Astrocyte (in vitro differentiated cells and primary cell): ENCODE measurements around the gene OSBPL1A.

Experiments used
- CTCF ChIP-seq: IDR thresholded peaks from 2 replicates; pipeline ENCODE4 v1.5.1; 2011; ENCODE audit warnings: low read depth, mild to moderate bottlenecking, inconsistent platforms, low read length, moderate library complexity; ENCODE audit not compliant: insufficient read depth
- EZH2 ChIP-seq: IDR thresholded peaks from 2 replicates; pipeline ENCODE4 v1.6.1; 2012; ENCODE audit warnings: mild to moderate bottlenecking, low read length, inconsistent platforms; ENCODE audit not compliant: insufficient read depth

- no peak for TF ChIP-seq CTCF
- TF ChIP-seq EZH2, result no peak
Measured at GRCh38 chr18:24403076-24403475, 5.5 kb upstream of the OSBPL1A start.
